ENCODE data around the gene RBM4B.

The RBM4B gene

DNA sequence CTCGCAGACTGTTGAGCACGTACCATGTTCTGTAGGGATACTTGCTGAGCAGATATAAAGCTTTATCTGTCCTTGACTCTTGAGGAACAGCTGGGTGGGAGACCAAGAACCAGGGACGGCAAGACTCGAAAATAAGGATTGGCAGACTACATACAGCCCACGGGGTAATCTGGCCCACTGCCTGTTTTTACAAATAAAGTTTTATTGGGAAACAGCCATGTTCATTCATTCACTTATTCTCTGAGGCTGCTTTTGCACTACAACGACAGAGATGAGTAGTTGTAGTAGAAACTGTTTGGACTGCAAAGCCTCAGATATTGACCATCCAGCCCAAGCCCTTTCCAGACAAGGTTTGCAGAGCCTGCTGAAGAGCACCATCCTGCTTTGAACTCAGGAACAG is 20.3 kb upstream of the RBM4B start:
- H3K4me3 ChIP-seq (ENCODE audit: low read length): no peak overlapping the region

DNA sequence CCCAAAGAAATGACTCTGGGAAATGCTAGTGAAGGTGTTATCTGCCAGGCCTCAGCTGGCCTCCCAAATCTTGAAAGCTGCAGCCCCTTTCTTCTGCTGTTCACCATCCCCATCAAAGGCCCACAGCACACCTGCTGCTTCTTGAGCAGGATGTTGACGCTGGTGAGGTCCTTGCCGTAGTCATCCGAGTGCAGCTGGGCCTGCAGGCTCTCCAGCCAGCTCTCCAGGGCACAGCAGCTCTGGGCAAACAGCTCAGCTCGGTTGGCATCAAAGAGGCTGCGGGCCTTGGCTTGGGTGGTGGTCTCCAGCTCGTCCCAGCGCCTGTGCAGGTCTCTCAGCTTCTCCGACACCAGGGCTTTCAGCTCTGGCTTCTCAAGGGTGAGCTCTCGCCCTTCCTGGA is 18.5 kb upstream of the RBM4B start:
- no peak for TF ChIP-seq ZNF274 (IDR thresholded peaks at IDR 0.05; ENCODE audit: low read depth, low read length)
- no peak overlapping the region for H3K4me3 ChIP-seq (ENCODE audit: low read length)

More for the DNA sequence above, 20.3 kb upstream of the RBM4B start:
- no peak for TF ChIP-seq ZNF274 (IDR thresholded peaks at IDR 0.05; ENCODE audit: low read depth, low read length)

DNA sequence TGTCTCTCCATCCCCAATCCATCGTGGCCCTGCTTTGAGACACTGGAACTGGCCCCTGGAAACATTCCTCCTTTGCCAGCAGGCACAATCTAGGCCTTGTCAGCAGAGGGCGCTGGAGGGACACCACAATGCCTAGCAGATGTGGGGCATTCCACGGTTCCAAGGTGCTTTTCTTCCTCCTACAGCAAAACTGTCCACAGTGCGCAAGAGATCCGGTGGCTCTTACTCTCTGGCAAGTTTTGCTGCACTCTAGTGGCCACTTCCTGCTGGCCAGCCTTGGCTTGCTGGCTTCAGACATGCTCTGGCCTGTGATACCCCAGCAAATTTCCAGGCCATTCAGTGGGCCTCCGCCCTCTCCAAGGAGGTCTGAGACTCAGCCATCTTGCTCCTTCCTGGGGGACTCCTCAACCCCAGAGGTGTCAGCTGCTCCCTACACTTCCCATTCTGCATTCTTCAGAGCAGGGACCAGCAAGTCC is 17.1 kb upstream of the RBM4B start:
- no peak for TF ChIP-seq ZNF274 (IDR thresholded peaks at IDR 0.05; ENCODE audit: low read depth, low read length)
- H3K4me3 ChIP-seq (ENCODE audit: low read length): no peak overlapping the region

DNA sequence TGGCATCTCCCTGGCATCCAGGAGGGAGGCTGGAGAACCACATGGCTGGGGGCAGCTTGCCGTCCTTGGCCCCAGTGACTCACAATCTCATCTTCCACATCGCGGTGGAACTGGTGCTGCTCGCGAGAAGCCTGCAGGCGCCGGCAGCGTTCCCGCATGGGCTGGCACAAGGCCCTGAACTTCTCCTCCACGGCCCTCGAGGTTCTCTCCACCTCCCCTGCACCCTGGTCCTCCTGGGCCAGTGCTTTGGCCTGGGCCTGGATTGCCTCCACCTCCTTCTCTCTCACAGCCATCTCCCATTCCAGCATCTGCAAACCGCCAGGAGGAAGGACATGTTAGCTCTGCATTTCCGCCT is 16.3 kb upstream of the RBM4B start:
- H3K4me3 ChIP-seq (ENCODE audit: low read length): no peak overlapping the region
- no peak for TF ChIP-seq ZNF274 (IDR thresholded peaks at IDR 0.05; ENCODE audit: low read depth, low read length)

DNA sequence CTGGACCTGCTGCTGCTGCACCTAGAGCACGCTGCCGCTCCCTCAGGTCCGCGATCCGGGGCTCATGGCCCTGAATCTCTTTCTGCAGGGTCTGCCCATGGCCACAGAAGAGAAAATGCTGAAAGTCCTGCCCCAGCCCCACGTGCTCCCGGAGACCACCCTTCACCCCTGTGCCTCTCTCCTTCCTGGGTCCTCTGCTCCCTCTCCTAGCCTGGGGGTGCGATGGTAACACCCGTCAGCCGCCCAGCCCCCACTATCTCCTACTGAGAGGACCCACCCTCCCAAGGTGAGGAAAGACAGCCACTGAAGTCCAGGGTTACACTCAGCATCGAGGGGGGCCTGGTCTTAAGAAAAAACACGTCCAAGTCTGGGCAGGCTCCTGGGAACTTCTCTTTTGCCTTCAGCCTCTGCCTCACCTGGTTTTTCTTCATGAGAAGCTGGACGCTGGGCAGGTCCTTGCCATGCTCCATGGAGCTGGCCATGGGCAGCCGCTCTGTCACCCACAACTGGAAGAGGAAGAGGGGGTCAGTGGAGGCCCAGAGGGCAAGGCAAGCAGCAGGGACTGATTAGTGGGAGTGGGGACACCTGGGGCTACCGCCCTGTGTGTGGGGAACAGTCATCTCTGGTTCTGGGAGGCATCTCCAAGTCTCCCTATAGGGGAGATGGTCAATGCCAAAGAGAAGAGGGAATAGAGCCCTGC is 15.8 kb upstream of the RBM4B start:
- H3K4me3 ChIP-seq (ENCODE audit: low read length): no peak overlapping the region
- no peak for TF ChIP-seq ZNF274 (IDR thresholded peaks at IDR 0.05; ENCODE audit: low read depth, low read length)

DNA sequence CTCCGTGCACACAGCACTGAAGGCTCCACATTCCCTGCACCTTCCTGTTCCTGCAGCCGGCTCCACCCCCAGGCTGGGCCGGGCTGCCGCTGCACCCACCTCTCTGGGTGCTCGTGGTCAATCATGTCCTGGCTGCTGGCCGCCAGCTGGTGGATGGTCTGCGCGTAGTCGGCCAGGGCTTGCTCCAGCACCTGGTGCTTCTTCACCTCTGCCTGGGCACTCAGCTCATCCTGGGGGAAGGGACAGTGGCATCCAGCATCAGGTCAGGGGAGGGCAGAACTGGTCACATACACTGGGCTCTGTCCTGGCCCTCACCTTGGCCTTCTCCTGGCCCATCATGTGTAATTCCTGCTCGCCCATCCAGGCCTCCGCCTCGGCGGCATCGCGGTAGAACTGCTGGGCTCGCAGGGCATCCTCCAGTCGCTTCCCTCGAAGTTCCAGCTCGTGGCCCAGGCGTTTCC is 15.2 kb upstream of the RBM4B start:
- no peak for TF ChIP-seq ZNF274 (IDR thresholded peaks at IDR 0.05; ENCODE audit: low read depth, low read length)
- H3K4me3 ChIP-seq (ENCODE audit: low read length): no peak overlapping the region

DNA sequence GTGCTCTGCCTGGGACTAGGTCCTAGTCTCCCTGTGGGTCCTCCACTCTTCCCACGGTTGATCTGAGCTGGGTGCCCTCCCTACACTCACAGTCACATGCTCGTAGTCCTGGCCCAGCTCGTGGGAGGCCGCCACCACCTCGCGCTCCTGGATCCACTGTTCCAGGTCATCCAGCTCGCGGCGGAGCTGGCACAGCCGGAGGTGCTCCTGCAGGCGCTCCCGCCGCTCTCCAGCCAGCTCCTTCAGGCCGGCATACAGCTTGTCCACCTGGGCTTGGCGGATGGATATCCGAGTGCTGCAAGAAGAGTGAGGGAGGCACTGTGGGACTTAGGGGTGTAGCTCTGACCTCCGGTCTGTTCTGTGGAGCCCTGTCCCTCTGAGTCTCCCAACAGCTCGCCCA is 14.8 kb upstream of the RBM4B start:
- H3K4me3 ChIP-seq (ENCODE audit: low read length): no peak overlapping the region
- no peak for TF ChIP-seq ZNF274 (IDR thresholded peaks at IDR 0.05; ENCODE audit: low read depth, low read length)

DNA sequence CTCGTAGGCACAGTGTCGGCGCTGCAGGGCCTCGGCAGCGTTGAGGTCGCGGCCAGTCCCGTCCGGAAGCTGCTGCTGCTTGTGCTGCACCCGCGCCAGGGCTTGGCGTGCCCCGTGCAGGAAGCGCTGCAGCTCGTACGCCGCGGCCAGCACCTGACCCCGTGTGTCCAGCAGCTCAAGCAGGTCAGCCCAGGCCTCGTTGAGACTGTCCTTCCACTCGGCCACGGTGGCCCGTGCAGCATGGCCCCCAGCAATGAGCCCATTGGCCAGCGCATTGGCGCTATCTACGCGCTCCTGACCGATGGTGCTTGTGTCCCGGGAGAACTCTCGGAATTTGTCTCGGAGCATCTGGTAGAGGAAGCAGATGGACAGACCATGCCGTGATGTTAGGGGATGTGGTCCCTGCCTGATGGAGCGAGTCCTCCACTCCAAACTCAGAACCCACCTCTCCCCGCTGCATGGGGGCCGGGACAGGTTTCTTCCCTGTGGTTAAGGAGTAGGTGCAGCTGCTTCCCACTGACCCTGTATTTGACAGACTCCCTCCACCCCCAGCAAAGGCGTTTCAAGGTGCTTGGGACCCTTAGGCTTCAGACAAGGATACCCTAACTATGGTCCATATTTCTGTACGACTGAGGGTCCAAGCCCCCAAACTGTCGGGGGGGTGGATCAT is 13.8 kb upstream of the RBM4B start:
- TF ChIP-seq ZNF274 (IDR thresholded peaks at IDR 0.05; ENCODE audit: low read depth, low read length): no peak
- no peak overlapping the region for H3K4me3 ChIP-seq (ENCODE audit: low read length)

DNA sequence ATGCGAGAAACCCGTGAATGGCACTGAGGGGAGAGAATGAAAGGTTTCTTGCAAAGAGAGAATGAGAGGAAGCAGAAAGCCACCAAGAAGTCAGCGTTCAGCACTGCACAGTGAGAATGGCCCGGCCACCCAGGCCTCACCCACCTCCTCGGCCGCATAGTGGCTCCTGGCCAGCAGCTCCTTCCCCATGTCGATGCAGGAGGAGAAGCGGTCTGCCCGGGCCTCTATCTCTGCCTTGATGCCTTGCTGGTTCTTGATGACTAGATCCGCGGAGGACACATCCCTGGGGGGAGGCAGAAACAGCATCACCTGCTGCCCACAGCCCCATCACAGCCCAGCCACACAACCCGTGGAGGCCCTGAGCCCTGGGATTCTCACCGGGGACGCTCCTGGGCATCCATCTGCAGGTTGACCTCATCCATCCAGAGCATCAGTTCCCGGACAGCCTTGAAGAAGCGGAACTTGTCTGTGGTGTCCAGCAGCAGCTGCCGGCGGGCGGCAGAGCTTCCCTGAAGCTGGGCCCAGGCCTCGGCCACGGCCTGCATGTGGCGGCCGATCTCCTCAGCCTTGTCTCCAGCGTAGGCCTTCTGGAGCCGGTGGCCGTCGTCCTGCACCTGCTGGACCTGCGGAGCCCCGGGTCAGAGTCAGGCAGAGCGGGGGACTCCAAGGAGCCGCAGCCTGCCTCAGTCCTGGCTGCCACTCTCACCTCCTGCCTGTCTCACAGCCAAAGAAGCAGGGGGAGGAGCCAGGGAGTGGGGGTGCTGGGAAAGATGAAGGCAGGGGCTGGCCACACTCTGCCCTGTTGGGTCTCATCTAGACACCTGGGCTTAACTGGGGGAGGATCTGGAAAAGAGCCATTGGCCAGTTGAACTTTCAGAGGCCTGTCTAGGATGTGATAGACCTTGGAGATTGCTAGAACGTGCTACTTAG is 12.2 kb upstream of the RBM4B start:
- no peak for TF ChIP-seq ZNF274 (IDR thresholded peaks at IDR 0.05; ENCODE audit: low read depth, low read length)
- no peak overlapping the region for H3K4me3 ChIP-seq (ENCODE audit: low read length)

DNA sequence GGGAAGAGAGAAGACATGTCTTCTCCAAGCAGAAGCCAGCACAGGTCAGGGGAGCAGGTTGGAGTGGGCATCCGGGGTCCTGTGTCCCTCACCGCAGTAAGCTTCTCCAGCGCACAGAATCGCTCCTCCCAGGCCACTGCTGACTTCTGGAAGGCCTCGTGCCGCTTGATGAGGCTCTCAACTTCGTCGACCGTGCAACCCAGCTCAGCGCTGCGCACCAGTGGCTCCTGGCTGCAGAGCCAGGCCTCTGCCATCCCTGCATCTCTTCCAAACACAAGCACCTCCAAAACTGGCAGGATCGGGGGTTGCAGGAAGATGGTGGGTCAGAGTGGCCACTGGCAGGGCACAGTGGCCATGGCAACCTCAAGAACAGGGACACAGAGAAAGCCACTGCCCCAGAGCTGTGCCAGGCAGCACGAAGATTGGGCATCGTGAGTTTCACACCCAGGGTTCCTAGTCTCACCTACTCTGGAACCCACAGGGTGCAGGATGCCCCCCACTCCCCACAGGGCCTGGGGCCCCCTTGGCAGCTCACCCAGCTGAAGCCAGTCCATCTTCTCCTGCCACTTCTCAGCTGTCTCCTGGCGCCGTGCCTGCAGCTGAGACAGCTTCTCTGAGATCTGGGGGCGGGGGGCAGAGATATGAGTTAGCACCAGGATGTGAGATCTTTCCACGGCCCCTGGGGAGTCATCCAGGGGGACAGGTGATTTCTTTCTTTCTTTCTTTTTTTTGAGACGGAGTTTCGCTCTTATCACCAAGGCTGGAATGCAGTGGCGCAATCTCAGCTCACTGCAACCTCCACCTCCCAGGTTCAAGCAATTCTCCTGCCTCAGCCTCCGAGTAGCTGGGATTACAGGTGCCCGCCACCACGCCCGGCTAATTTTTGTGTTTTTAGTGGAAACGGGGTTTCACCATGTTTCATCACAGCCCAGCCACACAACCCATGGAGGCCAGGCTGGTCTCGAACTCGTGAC is 11.2 kb upstream of the RBM4B start:
- no peak overlapping the region for H3K4me3 ChIP-seq (ENCODE audit: low read length)
- no peak for TF ChIP-seq ZNF274 (IDR thresholded peaks at IDR 0.05; ENCODE audit: low read depth, low read length)

DNA sequence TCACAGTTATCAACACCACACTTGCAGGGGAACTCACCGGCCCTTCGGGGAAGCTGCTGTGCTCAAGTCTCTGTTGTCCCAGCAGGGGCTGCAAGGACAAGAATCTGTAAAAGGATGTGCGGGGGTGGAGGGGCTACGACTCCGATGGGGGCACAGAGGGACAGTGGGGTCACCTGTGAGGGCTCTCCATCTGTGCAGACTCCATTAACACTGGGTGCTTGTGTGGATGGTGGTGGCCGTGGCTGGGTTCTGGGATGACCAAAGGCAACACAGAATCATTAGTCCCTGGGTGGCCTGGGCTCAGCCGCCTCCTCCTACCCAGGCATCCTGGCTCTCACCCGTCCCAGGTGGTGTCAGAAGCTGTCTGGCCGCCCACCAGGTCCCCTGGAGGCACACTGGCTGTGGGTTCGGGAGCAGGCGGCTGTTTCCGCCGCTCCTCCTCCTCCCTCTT is 10.2 kb upstream of the RBM4B start:
- no peak overlapping the region for H3K4me3 ChIP-seq (ENCODE audit: low read length)
- TF ChIP-seq ZNF274 (IDR thresholded peaks at IDR 0.05; ENCODE audit: low read depth, low read length): no peak

DNA sequence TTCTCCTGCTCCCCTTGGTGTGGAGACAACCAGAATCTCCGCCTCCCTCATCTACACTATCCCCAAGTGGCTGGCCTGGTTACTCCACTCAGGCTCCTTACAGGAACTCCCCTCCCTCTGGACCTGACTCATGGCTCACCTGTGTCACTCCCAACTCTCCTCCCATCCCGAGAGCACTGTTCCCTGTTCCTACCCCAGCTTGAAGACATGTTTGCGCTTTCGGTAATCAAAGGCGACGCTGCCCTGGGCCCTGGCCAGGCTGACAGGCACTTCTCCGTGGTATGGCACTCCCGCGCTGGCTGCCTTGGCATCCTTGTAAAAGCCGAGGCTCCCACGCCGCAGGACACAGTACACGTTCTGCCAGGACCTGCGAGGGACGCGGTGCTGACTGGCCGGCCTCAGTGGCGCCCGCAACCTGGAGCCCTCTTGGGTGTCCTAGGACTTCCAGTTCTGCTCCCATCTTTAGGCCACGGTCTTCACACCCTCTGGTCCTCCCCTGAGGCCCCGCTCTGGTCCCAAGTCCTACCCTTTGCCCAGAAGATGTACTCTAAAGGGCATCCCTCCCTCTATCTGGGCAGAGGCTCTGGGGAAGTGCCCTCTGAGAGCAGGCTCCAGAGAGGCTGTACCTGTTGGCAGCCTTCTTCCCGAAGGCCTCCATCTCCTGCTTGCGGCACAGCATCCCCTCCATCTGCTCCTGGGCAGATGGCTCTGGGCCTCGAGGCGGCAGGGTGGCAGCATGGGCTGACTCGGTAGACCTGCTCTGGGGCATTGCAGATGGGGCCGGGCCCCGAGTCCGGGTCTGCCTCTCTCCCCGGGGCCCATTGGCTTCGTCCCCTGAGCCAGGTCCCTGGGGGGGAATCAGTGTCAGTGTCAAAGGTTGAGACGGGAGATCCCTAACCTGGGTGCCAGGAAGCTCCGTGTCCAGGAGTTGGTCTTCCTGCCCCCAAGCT is 9.4 kb upstream of the RBM4B start:
- TF ChIP-seq ZNF274 (IDR thresholded peaks at IDR 0.05; ENCODE audit: low read depth, low read length): no peak
- no peak overlapping the region for H3K4me3 ChIP-seq (ENCODE audit: low read length)
